ENCODE data around the gene TPT1. TPM values are rescaled to one million over a fixed set of nuclear protein-coding genes. Genes with fewer than 3 reads are reported as not detected.

TPT1 gene
- total and polyA plus RNA-seq, 2 of the 13 experiments (the other 11 are each of a cell fraction or from before 2014, with no cell fraction given), result 2,953 to 3,594 TPM

GRCh38 chr13:45296259-45296658, 44.7 kb downstream of the TPT1 start (continued):
- TF ChIP-seq ARID5B (CRISPR knock-in tag; IDR thresholded peaks at IDR 0.05), result no peak
- TF ChIP-seq ZNF749 (CRISPR knock-in tag; IDR thresholded peaks at IDR 0.05; ENCODE audit: borderline replicate concordance), result no peak

GRCh38 chr13:45295536-45295935, 45.4 kb downstream of the TPT1 start:
- FAIRE-seq (no peak), DNase-seq (ENCODE audit: low spot score) (no peak), ATAC-seq (no peak)
- ChIA-PET POLR2A (interaction anchor here (0.7 kb wide), 1 partner anchor 229 kb away, joined by 3 read pairs; no protein-coding TSS in a partner anchor), CTCF (ENCODE audit: low intra/inter-chr PET ratio, low total read pairs) (no interaction called here)
- no peak overlapping the region for H3K27ac ChIP-seq (ENCODE audit: extremely low read length, insufficient read depth, low read length)
- no peaks in the 10 kb centered on the region for H3K79me2 ChIP-seq (ENCODE audit: insufficient read depth, low read length)
- WGBS (ENCODE audit: low lambda C conversion rate), result 62% methylated on average over 7 of the region's 7 CpGs
- no peak overlapping the region for H3K4me3 ChIP-seq (replicated peaks in 1 of 3; ENCODE audit: insufficient read depth in 1 of 3, low read depth in 2 of 3, low read length in 3 of 3)
- intact Hi-C loops (cut with micrococcal nuclease; ENCODE audit: unreplicated experiment), result loop anchor here (5.0 kb wide), 1 partner anchor 468 kb away; no protein-coding TSS in a partner anchor
- H3K9me3 ChIP-seq (ENCODE audit: low read length), result no peaks in the 10 kb centered on the region
- in situ Hi-C loops (cut with HindIII; ENCODE audit: extremely low pct_ligation_motif_present, low pct_unique_long_range_greater_than_20kb), result no loop called here
- TF ChIP-seq SUZ12 (IDR thresholded peaks at IDR 0.05; ENCODE audit: low read depth, low read length) (no peak), ZBTB33 (CRISPR knock-in tag; IDR thresholded peaks at IDR 0.05) (peak; percentile 21; the same call in 1 of the 2 replicates), MAFK (conservative IDR thresholded peaks at IDR 0.05 in 1 of 2, IDR thresholded peaks at IDR 0.05 in 1 of 2; ENCODE audit: low read length in 2 of 2) (peak; percentile 9 to 11; a peak in 1 of 4 replicates)
- H4K20me1 ChIP-seq (ENCODE audit: insufficient read depth, low read length), result no peaks in the 10 kb centered on the region
- BruUV-seq (replicated peaks), result no TSS peak
- H2AFZ ChIP-seq (ENCODE audit: low read length), result no peak overlapping the region
- no peak overlapping the region for H3K9ac ChIP-seq (ENCODE audit: insufficient read depth, low read depth, low read length)
- no peak overlapping the region for H3K4me2 ChIP-seq (ENCODE audit: low read depth, low read length)
- H3K27me3 ChIP-seq (ENCODE audit: control insufficient read depth in 1 of 2, insufficient read depth in 2 of 2, low read length in 2 of 2), result no peaks in the 10 kb centered on the region
- no peaks in the 10 kb centered on the region for H3K36me3 ChIP-seq (replicated peaks in 1 of 2; ENCODE audit: control insufficient read depth in 1 of 2, insufficient read depth in 2 of 2, low read length in 2 of 2)
- H3K4me1 ChIP-seq (ENCODE audit: insufficient read depth, low read length), result peaks cover 1% of the 10 kb centered on the region; the same call in 1 of the 2 replicates

All from HepG2 (cell line).